Endothelial cell of umbilical vein (primary cell): ENCODE results near the gene ATP10A. TPM values are rescaled to one million over a fixed set of nuclear protein-coding genes. Genes with fewer than 3 reads are reported as not detected.

Experiments
- BruUV-seq: library from RNA; stranded (reverse); fragments of 400-500 nt; replicated peaks from 2 replicates; lab custom pipeline; 2021; lab: Mats Ljungman, UMichigan
- CTCF ChIA-PET: fragments of 300-600, 350-600 bp; sonication (Branson Sonifier 250); formaldehyde crosslinking; loops from one replicate; lab custom pipeline; 2021; ENCODE audit warnings: antibody characterized with exemption, inconsistent platforms; lab: Charles Lee
- POLR2A ChIA-PET: fragments of 300-600, 350-600 bp; sonication (Branson Sonifier 250); formaldehyde crosslinking; loops from one replicate; lab custom pipeline; 2021; ENCODE audit warnings: antibody characterized with exemption, inconsistent platforms; lab: Charles Lee
- DNase-seq: peaks from one replicate; pipeline ENCODE4 v3.0.0-alpha.2; 2011; ENCODE audit warnings: low read depth, low spot score
- FAIRE-seq: peaks from 2 replicates; lab custom pipeline; 2011; peaks lifted over from hg19 to GRCh38; lab: Jason Lieb, UNC
- H2AFZ ChIP-seq: 2 replicates; pipeline ENCODE4 v1.6.0; 2012; ENCODE audit warnings: low read depth, low read length, control low read depth, inconsistent platforms
- H3K27ac ChIP-seq: 2 replicates; pipeline ENCODE4 v1.5.1; 2011; ENCODE audit warnings: low read depth, mild to moderate bottlenecking, control low read depth, low read length, moderate library complexity; ENCODE audit not compliant: insufficient read depth
- H3K27me3 ChIP-seq, 2 experiments: 2 replicates each; pipeline versions ENCODE4 v1.6.0 to v1.6.1; 2011; ENCODE audit warnings: low read length in 2 of 2, mixed read lengths in 1 of 2; ENCODE audit not compliant: control insufficient read depth in 2 of 2, insufficient read depth in 2 of 2
- H3K36me3 ChIP-seq, 2 experiments: 2 replicates in 1 of 2; 3 replicates in 1 of 2; pipeline ENCODE4 v1.5.1; 2011; ENCODE audit warnings: low read length in 2 of 2, mild to moderate bottlenecking in 1 of 2, moderate library complexity in 1 of 2; ENCODE audit not compliant: control insufficient read depth in 2 of 2, insufficient read depth in 2 of 2; ENCODE audit errors: extremely low read depth in 1 of 2
- H3K4me1 ChIP-seq: 3 replicates; pipeline ENCODE4 v1.5.1; 2011; ENCODE audit warnings: mild to moderate bottlenecking, low read length; ENCODE audit not compliant: control insufficient read depth, insufficient read depth; ENCODE audit errors: extremely low read depth
- H3K4me2 ChIP-seq: 2 replicates; pipeline ENCODE4 v1.6.1; 2011; ENCODE audit warnings: low read length, control low read depth, mixed read lengths; ENCODE audit not compliant: insufficient read depth
- H3K4me3 ChIP-seq, 3 experiments: fragments of 200-600 bp in 1 of 3; sonication (generic), shearing (Covaris generic) in 1 of 3; replicated peaks in 1 of 3; 2 replicates each; pipeline ENCODE4 v1.5.1; 2011 to 2016; ENCODE audit warnings: control low read depth in 3 of 3, low read length in 3 of 3, mild to moderate bottlenecking in 2 of 3, inconsistent platforms in 1 of 3, low read depth in 1 of 3, moderate library complexity in 1 of 3; ENCODE audit not compliant: insufficient read depth in 1 of 3
- H3K79me2 ChIP-seq: 2 replicates; pipeline ENCODE4 v1.6.0; 2012; ENCODE audit warnings: low read length, inconsistent platforms; ENCODE audit not compliant: control insufficient read depth, insufficient read depth
- H3K9ac ChIP-seq: replicated peaks from 2 replicates; pipeline ENCODE3; 2011; ENCODE audit warnings: low read length, control low read depth; ENCODE audit not compliant: insufficient read depth; ENCODE audit errors: extremely low read depth
- H3K9me1 ChIP-seq: replicated peaks from 3 replicates; pipeline ENCODE4 v1.6.0; 2011; ENCODE audit warnings: mild to moderate bottlenecking, low read length; ENCODE audit not compliant: control insufficient read depth, insufficient read depth; ENCODE audit errors: extremely low read depth
- H3K9me3 ChIP-seq: replicated peaks from 2 replicates; pipeline ENCODE4 v1.5.1; 2012; ENCODE audit warnings: low read length, inconsistent platforms; ENCODE audit not compliant: control insufficient read depth, insufficient read depth
- H4K20me1 ChIP-seq: replicated peaks from 2 replicates; pipeline ENCODE3; 2011; ENCODE audit warnings: mild to moderate bottlenecking, low read length; ENCODE audit not compliant: control insufficient read depth, insufficient read depth; ENCODE audit errors: extremely low read depth
- CTCF ChIP-seq, 2 donors: IDR thresholded peaks; 1 replicate in 1 of 2; 2 replicates in 1 of 2; pipeline ENCODE4 v1.5.1; 2011; ENCODE audit warnings: low read length in 2 of 2, mild to moderate bottlenecking in 2 of 2, moderate library complexity in 2 of 2, control low read depth in 1 of 2, inconsistent platforms in 1 of 2, low read depth in 1 of 2; ENCODE audit not compliant: insufficient read depth in 1 of 2; ENCODE audit errors: extremely low read depth in 1 of 2
- FOS ChIP-seq: IDR thresholded peaks from 2 replicates; pipeline ENCODE4 v1.6.1; 2011; ENCODE audit warnings: mild to moderate bottlenecking, low read length, moderate library complexity, borderline replicate concordance; ENCODE audit not compliant: insufficient read depth
- MYC ChIP-seq: IDR thresholded peaks from one replicate; pipeline ENCODE4 v1.6.1; 2011; ENCODE audit warnings: mild to moderate bottlenecking, low read depth, low read length
- dilution Hi-C: fragments of 300-500 bp; cut with MboI; formaldehyde crosslinking; loops from one replicate; pipeline ENCODE4 v1.15.0; 2019; ENCODE audit warnings: low sequenced_read_pairs; ENCODE audit not compliant: extremely low pct_ligation_motif_present
- intact Hi-C: fragments of 100-400 bp; cut with micrococcal nuclease; formaldehyde crosslinking; loops from one replicate; pipeline ENCODE4 v1.10.0; 2022
- polyA plus RNA-seq, 4 experiments: library from polyadenylated mRNA; depleted of rRNA in 3 of 4; stranded (reverse) in 3 of 4; unstranded in 1 of 4; fragments of >200 nt; gene quantifications; 2 replicates each; pipeline versions ENCODE4 v1.2.1 to v1.2.3, GENCODE V29; 2011 to 2012; ENCODE audit warnings: missing spikeins in 1 of 4
- total RNA-seq: library from RNA; stranded (reverse); gene quantifications from 2 replicates; pipeline ENCODE4 v1.2.3, GENCODE V29; 2021

The ATP10A gene
- total and polyA plus RNA-seq, 2 donors (not counting 3 experiments of a cell fraction or from before 2014, with no cell fraction given) = not detected

- POLR2A ChIA-PET = no interaction called here
- no TSS peak for BruUV-seq
- Histone ChIP-seq H3K9me3 (peaks cover 4% of the 10 kb centered on the region), H3K9me1 (no peaks in the 10 kb centered on the region), H3K27ac (no peak overlapping the region), H3K4me3 (no peak overlapping the region), H3K4me1 (no peaks in the 10 kb centered on the region), H2AFZ (no peak overlapping the region), H3K27me3 (no peaks in the 10 kb centered on the region), H3K4me2 (no peak overlapping the region), H3K79me2 (no peaks in the 10 kb centered on the region), H4K20me1 (no peaks in the 10 kb centered on the region), H3K9ac (no peak overlapping the region), H3K36me3 (no peaks in the 10 kb centered on the region)
- CTCF ChIA-PET = no interaction called here
- dilution Hi-C loops = no loop called here
- intact Hi-C loops = no loop called here
- TF ChIP-seq MYC (no peak), CTCF (IDR thresholded peaks at IDR 0.05; ENCODE audit: extremely low read depth in 1 of 2, insufficient read depth in 1 of 2, low read depth in 1 of 2, low read length in 2 of 2) (no peak)
- DNase-seq (no peak), FAIRE-seq (no peak)
Measured at GRCh38 chr15:25733036-25733855, 129.9 kb downstream of the ATP10A start.

GRCh38 chr15:25732191-25732590 is 130.9 kb downstream of the ATP10A start:
- Histone ChIP-seq H3K4me1 (no peaks in the 10 kb centered on the region), H3K4me3 (no peak overlapping the region), H3K9me1 (no peaks in the 10 kb centered on the region), H3K4me2 (no peak overlapping the region), H3K36me3 (no peaks in the 10 kb centered on the region), H3K27ac (no peak overlapping the region), H3K79me2 (no peaks in the 10 kb centered on the region), H2AFZ (no peak overlapping the region), H3K9me3 (no peaks in the 10 kb centered on the region), H3K9ac (no peak overlapping the region), H3K27me3 (no peaks in the 10 kb centered on the region), H4K20me1 (no peaks in the 10 kb centered on the region)
- FAIRE-seq = no peak
- TF ChIP-seq FOS (no peak), MYC (no peak)
- intact Hi-C loops = no loop called here
- no TSS peak for BruUV-seq
- DNase-seq = no peak
- dilution Hi-C loops = no loop called here
- CTCF ChIA-PET = no interaction called here
- POLR2A ChIA-PET = no interaction called here
